ENCODE measurements around the gene HDGF.

- no peak for TF ChIP-seq CTCF (IDR thresholded peaks at IDR 0.05)
- TF ChIP-seq POLR2A (IDR thresholded peaks at IDR 0.05): no peak
These were observed 1.9 kb downstream of the HDGF start for GRCh38 chr1:156749419-156750118.
